ACC112 (cell line): ENCODE measurements around the gene EFHC1.
A peak's percentile ranks its signal among the peaks of the same experiment; 100 is the strongest.

Experiments used
- H2AFZ ChIP-seq: fragments of 200-600 bp; sonication (generic); one replicate; pipeline ENCODE4 v1.6.0; 2017; ENCODE audit warnings: antibody characterized with exemption, low read length; ENCODE audit not compliant: unreplicated experiment
- H3K27ac ChIP-seq: fragments of 200-600 bp; sonication (generic); 2 replicates; pipeline ENCODE4 v1.5.1; 2014; ENCODE audit warnings: low read depth, mild to moderate bottlenecking, antibody characterized with exemption, low read length, moderate library complexity
- H3K27me3 ChIP-seq: fragments of 200-600 bp; sonication (generic); 2 replicates; pipeline ENCODE4 v1.6.1; 2014; ENCODE audit warnings: mild to moderate bottlenecking, antibody characterized with exemption, low read length, moderate library complexity, mixed read lengths; ENCODE audit not compliant: insufficient read depth
- H3K36me3 ChIP-seq: fragments of 200-600 bp; sonication (generic); 2 replicates; pipeline ENCODE4 v1.6.1; 2016; ENCODE audit warnings: mild to moderate bottlenecking, antibody characterized with exemption, low read length, moderate library complexity, mixed read lengths; ENCODE audit not compliant: insufficient read depth
- H3K4me1 ChIP-seq: fragments of 200-600 bp; sonication (generic); one replicate; pipeline ENCODE4 v1.6.1; 2016; ENCODE audit warnings: low read length, mixed read lengths; ENCODE audit not compliant: insufficient read depth, unreplicated experiment, control insufficient read depth
- H3K4me3 ChIP-seq: fragments of 200-600 bp; sonication (generic); 2 replicates; pipeline ENCODE4 v1.5.1; 2014; ENCODE audit warnings: mild to moderate bottlenecking, low read depth, low read length
- H3K79me2 ChIP-seq: fragments of 200-600 bp; sonication (generic); one replicate; pipeline ENCODE4 v1.6.0; 2016; ENCODE audit warnings: low read length; ENCODE audit not compliant: control insufficient read depth, unreplicated experiment, insufficient read depth

The EFHC1 gene, protein sequence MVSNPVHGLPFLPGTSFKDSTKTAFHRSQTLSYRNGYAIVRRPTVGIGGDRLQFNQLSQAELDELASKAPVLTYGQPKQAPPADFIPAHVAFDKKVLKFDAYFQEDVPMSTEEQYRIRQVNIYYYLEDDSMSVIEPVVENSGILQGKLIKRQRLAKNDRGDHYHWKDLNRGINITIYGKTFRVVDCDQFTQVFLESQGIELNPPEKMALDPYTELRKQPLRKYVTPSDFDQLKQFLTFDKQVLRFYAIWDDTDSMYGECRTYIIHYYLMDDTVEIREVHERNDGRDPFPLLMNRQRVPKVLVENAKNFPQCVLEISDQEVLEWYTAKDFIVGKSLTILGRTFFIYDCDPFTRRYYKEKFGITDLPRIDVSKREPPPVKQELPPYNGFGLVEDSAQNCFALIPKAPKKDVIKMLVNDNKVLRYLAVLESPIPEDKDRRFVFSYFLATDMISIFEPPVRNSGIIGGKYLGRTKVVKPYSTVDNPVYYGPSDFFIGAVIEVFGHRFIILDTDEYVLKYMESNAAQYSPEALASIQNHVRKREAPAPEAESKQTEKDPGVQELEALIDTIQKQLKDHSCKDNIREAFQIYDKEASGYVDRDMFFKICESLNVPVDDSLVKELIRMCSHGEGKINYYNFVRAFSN

GRCh38 chr6:52419809-52420667 is at the start of gene EFHC1:
TSS of gene EFHC1 (plus strand) at chr6:52420342. CDS start at chr6:52420411, 69 bp downstream.
- Histone ChIP-seq H3K27me3 (no peaks in the 10 kb centered on the region), H3K4me1 (peaks cover 75% of the 10 kb centered on the region), H2AFZ (no peak within 1 kb of the TSS), H3K36me3 (no peaks in the 10 kb centered on the region), H3K79me2 (peaks cover 29% of the 10 kb centered on the region), H3K27ac (peak within 1 kb of the TSS; percentile 88), H3K4me3 (peak within 1 kb of the TSS; percentile 82)

DNA sequence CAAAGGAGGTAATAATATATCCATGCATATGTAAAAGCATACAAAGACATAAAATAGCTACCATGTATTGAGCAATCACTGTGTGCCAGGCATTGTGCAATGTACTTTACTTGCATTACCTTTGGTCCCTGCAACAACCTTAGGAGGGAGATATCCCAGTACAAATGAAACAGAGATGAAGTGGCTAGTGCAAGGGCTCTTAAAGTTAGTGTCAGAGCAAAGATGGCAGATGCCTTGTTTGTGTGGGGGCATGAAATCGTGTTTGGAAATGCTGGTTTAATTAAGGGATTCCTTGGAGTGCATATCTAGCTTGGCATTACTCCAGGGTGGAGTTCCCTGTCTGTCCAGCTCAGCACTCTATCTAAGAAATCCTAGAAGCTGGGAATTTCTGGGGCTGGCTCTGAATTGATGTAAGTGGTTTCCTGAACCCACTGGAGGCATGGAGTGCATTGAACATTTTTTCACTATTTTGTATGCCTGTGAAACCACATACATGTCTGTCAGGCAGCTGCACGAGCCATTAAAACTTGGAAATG is 48.4 kb upstream of the EFHC1 start:
- no peaks in the 10 kb centered on the region for H3K79me2 ChIP-seq
- H3K4me3 ChIP-seq, result no peak overlapping the region
- H3K4me1 ChIP-seq, result peaks cover 5% of the 10 kb centered on the region
- no peaks in the 10 kb centered on the region for H3K27me3 ChIP-seq
- H2AFZ ChIP-seq, result no peak overlapping the region
- no peak overlapping the region for H3K27ac ChIP-seq
- H3K36me3 ChIP-seq, result no peaks in the 10 kb centered on the region

GRCh38 chr6:52373151-52373690 is 46.9 kb upstream of the EFHC1 start:
- Histone ChIP-seq H3K4me1 (peaks cover 8% of the 10 kb centered on the region), H3K36me3 (no peaks in the 10 kb centered on the region), H3K27me3 (no peaks in the 10 kb centered on the region), H2AFZ (no peak overlapping the region), H3K4me3 (no peak overlapping the region), H3K79me2 (no peaks in the 10 kb centered on the region), H3K27ac (no peak overlapping the region)

DNA sequence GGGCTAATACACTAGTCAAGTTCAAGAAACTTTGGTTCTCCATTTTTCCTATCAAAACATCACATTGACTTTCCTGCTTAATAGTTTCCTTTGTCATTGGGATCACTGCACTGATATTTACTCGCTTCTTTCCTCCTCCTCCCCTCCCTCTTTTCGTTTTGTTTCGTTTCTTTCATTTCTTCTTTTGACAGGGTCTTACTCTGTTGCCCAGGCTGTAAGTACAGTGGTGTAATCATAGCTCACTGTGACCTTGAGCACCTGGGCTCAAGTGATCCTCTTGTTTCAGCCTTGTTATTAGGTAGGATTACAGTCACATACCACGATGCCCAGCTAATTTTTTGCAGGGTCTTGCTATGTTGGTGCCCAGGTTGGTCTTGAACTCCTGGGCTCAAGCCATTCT is 45.9 kb upstream of the EFHC1 start:
- H2AFZ ChIP-seq, result no peak overlapping the region
- no peak overlapping the region for H3K27ac ChIP-seq
- peaks cover 8% of the 10 kb centered on the region for H3K4me1 ChIP-seq
- no peaks in the 10 kb centered on the region for H3K79me2 ChIP-seq
- H3K36me3 ChIP-seq, result no peaks in the 10 kb centered on the region
- H3K4me3 ChIP-seq, result no peak overlapping the region
- no peaks in the 10 kb centered on the region for H3K27me3 ChIP-seq

DNA sequence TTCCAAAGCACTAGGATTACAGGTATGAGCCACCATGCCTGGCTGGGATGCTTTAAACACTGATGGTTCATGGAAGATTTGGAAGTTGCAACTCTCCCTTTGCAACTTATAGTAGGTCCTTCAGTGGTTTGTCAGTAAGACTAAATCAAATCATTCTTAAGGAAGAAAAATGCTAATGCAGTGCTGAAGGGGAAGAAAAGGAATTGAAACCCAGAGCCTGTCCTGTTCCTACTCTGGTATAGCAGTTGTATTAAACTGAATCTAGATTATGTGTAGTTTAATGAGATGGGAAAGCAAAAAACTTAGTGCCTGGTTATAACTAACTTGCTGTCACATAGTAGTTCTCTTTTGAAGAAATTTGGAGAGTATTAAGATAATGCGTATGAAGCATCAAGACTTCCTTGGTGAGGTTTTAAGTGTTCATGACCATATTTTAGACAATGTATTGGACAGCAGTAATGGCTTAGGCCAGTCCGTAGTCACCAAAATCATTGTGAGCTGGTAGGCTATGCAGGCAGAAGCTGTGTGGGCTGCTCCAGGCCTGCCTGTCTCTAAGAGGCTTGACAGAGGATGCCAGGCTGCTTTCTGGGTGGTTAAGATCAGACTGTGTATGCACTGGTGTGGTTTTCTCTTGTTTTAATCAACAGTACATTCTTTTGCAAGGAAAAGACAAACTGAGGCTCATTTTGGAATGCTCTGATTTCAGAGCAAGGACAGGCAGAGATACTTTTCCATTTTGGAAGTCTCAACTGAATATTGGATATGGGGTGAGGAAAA is 44.2 kb upstream of the EFHC1 start:
- H3K36me3 ChIP-seq, result no peaks in the 10 kb centered on the region
- peaks cover 8% of the 10 kb centered on the region for H3K4me1 ChIP-seq
- no peak overlapping the region for H3K27ac ChIP-seq
- H3K27me3 ChIP-seq, result no peaks in the 10 kb centered on the region
- H2AFZ ChIP-seq, result no peak overlapping the region
- H3K79me2 ChIP-seq, result no peaks in the 10 kb centered on the region
- no peak overlapping the region for H3K4me3 ChIP-seq

DNA sequence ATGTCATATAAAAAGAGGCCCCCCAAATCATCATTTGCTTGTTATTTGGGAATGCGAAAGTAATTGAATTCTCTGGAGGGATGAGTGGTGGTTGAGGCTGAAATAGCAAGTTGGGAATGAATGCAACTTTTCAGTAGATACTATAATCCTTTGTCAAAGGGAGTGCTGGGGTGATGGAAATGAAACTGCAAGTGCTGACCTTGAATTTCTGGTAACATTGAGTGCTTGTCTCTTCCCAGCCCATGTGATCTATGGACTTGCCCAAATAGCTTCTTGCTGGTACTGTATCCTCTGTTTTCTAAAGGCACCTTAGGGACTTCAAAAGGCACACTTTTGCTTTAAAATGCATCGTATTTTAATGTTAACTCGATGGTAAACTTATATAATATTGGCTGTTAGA is 43.4 kb upstream of the EFHC1 start:
- Histone ChIP-seq H3K4me1 (peaks cover 8% of the 10 kb centered on the region), H3K4me3 (no peak overlapping the region), H3K36me3 (no peaks in the 10 kb centered on the region), H3K27me3 (no peaks in the 10 kb centered on the region), H2AFZ (no peak overlapping the region), H3K27ac (no peak overlapping the region), H3K79me2 (no peaks in the 10 kb centered on the region)

DNA sequence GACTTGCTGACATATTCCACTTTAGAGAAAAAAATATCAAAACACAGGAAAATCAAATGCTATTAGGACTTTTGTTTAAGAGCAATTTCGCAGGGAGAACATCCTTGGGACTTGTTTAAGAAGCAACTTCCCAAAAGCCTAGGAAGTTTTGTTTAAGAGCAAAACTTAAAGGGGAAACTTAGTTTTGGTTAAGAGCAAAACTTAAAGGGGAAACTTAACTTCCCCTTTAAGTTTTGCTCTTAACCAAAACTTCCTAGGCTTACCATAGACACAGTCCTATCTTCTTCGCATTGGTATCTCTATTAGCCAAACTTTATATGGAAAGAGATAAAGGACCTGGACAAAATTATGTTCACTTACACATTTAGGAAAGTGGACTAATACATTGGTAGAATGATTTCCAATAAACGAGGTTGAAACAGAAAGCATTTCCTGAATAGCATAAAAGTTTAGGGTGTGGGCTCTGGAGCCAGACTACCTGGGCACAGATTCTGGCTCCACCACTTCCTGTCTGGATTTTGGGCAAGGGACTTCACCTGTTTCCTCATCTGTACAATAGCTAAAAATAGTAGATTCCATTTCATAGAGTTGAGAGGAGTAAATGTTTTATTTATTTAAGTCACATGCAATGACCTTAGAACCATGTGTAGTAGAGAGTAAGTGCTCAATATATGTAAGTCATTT is 42.5 kb upstream of the EFHC1 start:
- Histone ChIP-seq H3K4me1 (peaks cover 3% of the 10 kb centered on the region), H3K27ac (no peak overlapping the region), H3K79me2 (no peaks in the 10 kb centered on the region), H3K27me3 (no peaks in the 10 kb centered on the region), H2AFZ (no peak overlapping the region), H3K4me3 (no peak overlapping the region), H3K36me3 (no peaks in the 10 kb centered on the region)

DNA sequence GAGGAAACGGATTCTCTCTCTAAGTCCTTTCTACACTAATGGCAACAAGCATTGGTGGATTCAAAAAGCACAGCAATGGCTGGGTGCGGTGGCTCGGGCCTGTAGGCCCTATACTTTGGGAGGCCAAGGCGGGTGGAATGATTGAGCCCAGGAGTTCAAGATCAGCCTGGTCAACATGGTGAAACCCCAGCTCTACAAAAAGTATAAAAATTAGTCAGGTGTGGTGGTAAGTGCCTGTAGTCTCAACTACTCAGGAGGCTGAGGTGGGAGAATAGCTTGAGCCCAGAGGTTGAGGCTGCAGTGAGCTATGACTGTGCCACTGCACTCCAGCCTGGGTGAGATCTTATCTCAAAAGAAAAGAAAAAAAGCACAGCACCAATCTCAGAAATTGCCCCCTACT is 38.9 kb upstream of the EFHC1 start:
- H3K36me3 ChIP-seq, result no peaks in the 10 kb centered on the region
- no peak overlapping the region for H3K4me3 ChIP-seq
- H3K27ac ChIP-seq, result no peak overlapping the region
- H3K79me2 ChIP-seq, result no peaks in the 10 kb centered on the region
- H3K27me3 ChIP-seq, result no peaks in the 10 kb centered on the region
- H3K4me1 ChIP-seq, result peaks cover 3% of the 10 kb centered on the region
- H2AFZ ChIP-seq, result no peak overlapping the region

GRCh38 chr6:52384145-52384766 is 35.9 kb upstream of the EFHC1 start:
- peaks cover 5% of the 10 kb centered on the region for H3K4me1 ChIP-seq
- H2AFZ ChIP-seq, result no peak overlapping the region
- H3K79me2 ChIP-seq, result no peaks in the 10 kb centered on the region
- no peaks in the 10 kb centered on the region for H3K27me3 ChIP-seq
- no peak overlapping the region for H3K27ac ChIP-seq
- no peaks in the 10 kb centered on the region for H3K36me3 ChIP-seq
- H3K4me3 ChIP-seq, result no peak overlapping the region
